ENCODE measurements around the gene TTC22.
"Not testable (repeated sequence)": the region's sequence is repeated elsewhere in the genome, so short reads cannot be mapped to it uniquely, and the experiment has no call there.

TTC22 gene

DNA sequence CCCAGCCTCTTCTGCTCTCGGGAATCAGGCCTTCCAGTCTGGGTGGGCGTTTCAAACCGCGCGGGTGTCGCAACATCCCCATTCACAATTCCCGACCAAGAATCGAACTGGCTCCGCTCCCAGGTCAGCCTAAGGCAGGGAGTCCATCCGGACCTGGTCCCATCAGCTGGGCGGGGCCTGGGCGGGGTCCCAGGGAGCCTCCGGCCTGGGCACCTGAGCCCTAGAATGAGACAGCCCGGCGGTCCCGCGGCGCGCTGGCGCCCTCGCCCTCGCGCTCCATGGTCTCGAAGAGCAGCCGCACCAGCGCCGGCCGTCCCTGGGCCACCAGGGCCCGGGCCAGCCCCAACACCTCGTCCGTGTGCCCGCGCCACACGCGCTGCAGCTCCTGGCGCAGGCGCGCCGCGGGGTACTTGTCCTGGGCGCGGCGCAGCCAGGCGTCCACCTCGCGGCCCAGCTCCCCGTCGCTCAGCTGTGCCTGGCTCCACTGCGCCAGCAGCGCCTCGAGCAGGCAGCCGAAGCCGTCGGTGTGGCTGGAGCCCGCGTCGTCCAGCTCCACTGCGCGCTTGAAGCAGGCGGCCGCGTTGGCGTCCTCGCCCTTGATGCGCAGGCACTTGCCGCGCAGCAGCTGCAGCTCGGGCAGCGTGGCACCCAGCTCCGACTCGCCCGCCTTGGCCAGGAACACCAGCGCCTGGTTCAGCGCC, 19.9 kb downstream of the TTC22 start:
- no peak for FAIRE-seq

DNA sequence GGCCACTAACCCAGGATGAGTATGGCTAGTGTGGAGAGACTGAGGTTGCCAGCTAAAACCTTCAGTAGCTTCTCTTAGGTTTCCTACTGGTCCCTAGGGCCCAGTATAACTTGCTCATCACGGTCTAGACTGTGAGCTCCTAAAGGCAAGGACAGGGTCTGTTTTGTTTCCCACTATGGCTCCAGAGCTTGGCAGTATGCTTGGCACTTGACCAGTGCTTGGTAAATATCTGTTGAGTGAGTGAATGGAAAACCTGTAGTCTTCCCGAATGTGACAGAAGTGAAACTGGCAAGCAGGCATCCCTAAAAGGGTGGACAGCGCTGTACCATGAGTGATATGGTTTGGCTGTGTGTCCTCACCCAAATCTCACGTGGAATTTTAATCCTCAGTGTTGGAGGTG, 23.7 kb downstream of the TTC22 start:
- no peak for FAIRE-seq

DNA sequence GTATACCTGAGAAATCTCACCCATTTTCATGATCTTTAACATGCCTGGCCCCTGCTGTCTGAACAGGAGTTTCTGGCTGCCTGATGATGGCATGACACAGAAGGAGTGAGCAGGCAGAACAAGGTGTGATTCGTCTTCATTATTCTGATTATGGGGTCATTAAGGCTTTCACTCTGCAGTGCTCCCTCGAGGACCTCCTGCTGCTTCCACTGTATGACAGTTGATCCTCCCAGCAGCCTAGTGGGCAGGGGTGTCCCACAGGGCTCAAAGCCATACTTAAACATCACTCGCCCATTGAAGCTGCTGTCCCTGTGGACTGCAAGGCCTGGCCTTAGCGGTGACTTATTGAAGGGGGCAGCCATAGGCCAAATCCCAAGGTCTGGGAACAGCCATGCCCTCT, 24.1 kb downstream of the TTC22 start:
- no peak for FAIRE-seq

DNA sequence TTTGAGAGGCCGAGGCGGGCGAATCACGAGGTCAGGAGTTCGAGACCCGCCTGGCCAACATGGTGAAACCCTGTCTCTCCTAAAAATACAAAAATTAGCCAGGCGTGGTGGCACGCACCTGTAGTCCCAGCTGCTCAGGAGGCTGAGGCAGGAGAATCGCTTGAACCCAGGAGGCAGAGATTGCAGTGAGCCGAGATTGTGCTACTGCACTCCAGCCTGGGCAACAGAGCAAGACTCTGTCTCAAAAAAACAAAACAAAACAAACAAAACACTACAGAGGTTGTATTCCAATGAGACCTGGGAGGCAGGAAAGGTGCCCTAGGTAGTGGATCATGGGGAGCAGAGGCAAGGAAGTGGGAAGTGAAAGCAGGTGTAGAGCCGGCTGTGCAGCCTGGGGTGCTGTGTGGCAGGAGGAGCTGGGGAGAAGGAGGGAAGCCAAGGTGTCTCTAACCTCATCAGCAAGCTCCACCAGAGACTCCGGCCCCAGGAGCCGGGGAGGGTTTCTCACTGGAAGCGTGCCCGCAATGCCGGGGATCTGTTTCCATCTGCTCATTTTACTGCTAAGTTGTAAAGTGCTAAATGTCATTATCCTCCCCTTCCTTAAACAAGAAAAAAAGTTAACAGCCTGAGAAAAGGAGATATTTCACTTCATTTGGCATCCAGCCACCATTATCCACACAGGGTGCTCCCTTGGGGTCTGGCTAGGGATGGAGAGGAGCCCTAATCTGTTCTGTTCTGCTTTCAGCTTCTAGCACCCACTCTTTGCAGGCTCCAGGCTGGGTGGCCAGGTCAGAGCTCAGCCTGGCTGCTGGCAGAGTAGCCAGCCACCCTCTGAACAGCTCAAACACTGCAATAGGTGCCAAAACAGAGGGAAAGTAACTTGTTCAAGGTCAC, 25.0 kb downstream of the TTC22 start:
- FAIRE-seq = not testable (repeated sequence)

DNA sequence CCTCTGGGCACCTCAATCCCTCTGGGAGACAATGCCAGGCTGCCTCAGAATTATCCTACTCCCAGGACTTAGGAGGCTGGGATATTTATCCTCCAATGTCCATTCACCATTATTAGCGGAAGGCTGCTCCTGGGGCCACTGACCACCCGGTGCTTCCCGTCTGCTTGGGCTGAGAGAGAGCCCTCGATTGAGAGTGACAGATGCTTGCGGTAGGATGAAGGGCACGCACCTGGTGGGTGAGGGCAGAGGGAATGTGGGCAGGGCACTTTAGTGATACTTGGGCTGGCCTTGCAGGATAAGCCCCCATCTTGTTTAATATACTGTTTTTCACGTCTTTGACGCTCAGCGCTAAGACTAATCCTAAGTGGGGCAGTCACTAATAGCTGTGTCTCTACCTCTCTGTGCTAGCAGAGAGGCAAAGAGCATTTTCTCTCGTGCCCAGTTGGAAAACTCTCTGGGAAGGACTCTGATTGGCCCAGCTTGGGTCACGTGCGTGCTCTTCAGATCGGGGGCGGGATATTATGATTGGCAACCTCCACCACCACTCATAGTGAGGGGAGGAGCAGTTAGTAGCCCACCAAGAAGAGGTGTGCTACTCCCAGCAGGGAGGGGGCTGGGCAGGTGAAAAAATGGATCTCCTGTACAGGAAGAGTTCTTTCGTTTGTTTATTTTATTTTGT, 26.2 kb downstream of the TTC22 start:
- FAIRE-seq = no peak

DNA sequence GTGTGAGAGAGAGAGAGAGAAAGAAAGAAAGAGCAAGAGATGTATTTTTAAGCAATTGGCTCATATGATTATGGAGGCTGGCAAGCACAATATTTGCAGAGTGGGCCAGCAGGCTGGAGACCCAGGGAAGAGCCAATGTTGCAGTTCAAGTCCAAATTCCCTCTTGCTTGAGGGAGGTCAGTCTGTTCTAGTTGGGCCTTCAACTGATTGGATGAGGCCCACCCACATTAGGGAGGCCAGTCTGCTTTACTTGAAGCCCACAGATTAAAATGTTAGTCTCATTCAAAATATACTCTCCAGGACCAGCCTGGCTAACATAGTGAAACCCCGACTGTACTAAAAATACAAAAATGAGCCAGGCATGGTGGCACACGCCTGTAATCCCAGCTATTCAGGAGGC, 28.2 kb downstream of the TTC22 start:
- no peak for FAIRE-seq

DNA sequence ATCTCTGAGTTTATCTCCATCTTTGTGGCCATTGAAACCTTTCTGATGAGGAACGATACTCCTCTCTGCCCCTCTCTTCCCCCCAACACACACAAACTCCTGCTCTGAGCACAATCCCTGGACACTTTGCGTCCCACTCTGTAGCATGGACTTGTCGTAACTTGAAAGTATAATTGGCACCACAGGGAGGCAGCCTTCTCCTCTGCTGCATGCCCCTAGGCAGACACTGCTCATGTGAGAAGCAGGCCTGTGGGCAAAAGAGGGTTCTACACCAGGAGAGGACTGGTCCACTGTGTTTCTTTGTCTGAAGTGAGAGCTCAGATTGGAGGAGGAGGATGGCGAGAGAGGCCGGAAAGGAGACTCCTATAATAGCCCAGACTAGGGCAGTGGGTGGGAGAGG, 33.0 kb downstream of the TTC22 start:
- FAIRE-seq = no peak

DNA sequence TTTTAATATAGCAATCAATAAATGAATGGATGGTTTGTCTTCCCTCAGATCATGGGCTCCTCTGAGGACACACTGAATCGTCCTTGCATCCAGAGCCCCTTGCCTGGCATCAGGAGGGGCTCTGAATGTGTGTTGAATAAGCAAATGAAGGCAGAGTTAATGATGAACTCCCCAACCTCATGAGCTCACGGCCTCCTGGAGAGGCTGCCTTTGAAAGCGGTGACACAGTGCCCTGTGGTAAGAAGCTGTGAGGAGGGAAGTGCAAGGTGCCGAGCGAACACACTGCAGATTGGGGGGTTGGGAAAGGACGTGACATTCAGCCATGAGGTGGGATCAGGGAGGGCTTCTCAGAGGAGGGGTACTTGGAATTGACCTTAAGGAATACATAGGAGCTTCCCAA, 33.6 kb downstream of the TTC22 start:
- no peak for FAIRE-seq

DNA sequence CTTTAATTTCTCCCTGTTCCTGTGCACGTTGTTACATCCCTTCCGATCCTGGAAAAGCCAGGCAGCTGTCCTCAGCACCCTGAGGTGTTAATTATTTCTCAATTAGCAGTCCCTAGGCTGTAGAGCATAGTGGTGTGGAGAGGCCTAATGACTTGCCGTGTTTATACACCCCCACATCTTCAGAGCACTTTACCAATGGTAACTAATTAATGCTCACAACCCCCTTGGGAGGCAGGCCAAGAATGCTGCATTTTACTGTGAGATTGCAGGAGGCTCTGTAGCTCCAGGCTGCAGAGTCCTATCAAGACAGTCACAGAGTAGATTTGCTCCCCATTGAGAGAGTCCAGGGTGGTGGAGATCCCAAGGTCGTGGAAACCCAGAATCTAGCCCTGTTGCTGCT, 34.4 kb downstream of the TTC22 start:
- FAIRE-seq = no peak

DNA sequence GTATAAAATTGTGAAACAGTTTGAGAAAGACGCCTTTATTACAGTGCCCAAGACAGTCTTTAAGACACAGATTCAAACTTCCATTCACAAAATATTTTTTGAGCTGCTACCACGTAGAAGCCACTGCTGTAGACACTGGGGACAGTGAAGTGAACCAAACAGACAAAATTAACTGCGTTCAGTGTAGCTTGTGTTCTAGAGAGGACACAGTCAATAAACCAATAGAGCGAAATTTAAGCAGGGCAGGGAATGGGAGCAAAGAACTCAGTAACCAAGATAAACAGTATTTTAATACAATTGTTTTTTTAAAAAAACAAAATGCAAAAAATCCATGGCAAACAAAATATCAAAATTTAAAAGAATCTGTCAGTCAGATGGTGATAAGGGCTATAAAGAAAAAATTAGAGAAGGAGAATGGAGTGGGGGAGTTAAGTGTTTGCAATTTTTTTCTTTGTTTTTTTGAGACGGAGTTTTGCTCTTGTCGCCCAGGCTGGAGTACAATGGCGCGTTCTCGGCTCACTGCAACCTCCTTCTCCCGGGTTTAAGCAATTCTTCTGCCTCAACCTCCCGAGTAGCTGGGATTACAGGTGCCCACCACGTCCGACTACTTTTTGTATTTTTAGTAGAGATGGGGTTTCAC, 36.1 kb downstream of the TTC22 start:
- no peak for FAIRE-seq

DNA sequence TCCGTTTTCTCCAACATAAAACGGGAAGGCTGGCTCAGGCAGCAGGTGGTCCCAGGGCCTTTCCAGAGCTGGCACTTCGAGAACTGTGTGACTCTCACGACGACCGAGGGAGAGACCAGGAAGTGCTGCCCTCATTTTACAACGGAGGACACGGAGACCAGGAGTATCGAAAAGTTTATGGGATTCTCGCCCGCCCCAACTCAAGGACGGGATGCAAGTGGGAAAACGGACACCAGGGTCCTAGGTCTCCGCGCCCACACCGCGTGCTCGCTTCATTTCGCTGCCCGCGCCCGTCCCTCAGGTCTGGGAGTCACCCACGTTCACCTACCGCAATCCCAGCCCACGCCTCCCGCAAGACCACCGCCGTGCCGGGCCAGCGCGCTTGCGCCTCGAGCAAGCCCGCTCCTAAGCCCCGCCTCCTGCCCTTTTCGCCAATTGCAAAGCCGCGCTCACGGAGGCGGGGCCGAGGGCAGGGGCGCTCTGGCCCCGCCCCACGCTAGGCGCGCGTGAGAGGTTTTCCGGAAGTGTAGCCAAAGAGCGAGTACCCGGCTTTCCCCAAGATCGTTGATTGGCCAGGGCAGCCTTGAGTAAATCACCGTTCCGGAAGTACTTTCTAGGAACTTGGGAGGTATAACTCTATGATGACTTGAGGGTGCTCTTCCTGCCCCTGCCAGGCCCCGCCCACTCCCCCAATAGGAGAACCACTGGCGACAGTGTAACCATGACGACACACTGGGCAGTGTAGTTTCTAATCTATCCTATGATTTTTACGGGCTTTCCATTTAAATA, 36.8 kb downstream of the TTC22 start, which contains the start of gene PARS2:
TSS of gene PARS2 (minus strand) at position 391 of the 789 bp plus-strand sequence. CDS start 5,362 bp downstream, outside the sequence.
- peak; percentile 99 for FAIRE-seq

DNA sequence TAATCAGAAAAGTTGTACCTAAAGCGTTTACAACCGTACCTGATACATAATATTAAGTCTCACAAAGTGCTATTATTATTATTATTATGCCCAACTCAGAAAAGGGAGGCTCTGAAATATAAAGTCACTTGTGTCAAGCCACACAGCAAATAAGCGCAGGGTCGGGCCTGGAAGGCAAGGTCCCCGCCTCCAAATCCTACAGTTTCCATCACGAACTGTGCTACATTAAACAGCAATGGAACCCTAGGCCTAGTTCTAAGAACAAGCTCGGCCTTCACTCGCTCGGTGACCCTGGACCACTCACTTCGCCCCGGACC, 37.3 kb downstream of the TTC22 start:
- no peak for FAIRE-seq

DNA sequence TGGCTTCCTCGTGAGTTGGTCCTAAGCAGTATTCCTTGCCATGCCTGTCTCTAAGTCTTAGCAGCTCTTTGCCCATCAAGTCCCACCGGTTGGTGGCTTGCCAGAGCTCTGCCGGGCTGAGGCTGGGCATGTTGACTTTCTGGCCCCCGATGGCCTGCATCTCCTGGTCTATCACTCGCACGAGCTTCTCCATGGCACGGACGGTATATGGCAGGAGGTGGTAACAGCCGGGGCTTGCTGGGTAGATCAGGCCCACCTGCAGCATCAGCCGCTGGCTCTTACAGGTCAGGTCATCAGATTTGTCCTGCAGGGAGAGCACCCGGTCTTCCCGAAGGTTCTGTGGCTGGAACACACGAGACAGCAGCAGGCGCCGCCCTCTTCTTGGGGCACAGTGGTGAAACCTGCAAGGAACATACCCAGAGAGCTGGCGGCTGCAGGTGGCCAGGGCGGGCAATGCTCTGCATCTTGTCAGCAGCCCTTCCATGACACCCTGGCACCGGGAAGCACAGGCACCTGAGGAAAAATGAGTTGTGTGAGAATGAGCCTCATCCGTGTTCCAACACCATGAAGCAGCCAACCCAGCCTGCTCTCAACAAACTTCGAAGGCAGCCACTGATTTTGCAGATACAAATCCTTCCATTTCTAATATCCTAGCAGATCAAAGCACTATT, 42.3 kb downstream of the TTC22 start:
- FAIRE-seq = no peak

DNA sequence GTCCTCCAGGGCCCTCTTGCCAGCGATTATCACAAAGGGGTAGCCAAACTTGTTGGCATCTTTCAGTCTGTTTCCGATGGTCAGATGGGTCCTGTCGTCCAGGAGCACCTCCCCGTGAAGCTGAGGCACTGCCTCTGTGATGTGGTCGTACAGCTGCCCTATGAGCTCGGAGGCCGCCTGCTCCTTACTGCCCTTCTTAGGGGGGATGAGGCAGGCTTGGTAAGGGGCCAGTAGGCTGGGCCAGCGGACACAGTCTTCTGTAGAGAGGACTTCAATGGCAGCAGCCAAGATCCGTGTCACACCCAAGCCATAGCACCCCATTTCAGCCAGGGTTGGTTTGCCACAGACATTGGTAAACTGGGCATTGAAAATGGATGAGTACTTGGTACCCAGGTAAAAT, 43.3 kb downstream of the TTC22 start:
- FAIRE-seq = no peak

DNA sequence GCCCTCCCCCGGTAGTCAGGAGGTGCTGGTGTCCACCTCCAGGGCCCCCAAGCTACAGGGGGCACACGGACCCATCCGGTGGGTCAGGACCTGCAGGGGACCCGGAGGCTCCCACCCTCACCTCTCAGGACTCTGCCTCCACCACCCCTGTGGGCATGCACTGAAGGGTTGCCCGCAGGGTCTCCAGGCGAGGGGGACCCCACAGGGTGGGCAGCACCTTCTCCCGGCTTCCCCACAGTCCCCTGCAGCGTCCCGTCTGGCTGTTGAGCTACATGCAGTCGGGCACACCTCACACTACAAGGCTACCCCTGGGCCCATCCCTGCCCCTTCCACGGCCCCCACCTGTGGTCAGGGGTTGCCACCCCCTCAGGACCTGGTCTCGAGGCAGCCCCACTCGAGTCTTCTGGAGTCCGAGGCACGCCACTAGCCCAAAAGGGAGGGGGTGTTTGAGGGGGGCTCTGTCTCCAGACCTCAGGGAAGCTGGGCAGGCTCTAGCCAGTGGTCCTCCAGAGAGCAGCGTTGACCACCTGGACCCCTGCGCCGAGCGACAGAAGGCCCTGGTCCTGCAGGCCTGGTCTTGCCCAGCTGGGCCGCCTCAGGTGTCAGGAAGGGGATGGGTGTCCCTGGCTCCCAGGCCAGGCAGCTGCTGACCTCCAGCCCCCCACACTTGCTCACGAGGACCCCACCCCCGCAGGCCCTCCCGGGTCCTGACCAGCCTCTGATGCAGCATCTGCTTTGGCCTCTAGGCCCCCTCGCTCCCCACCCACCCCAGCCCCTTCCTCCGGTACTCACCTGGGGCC, 46.4 kb downstream of the TTC22 start:
- no peak for FAIRE-seq

DNA sequence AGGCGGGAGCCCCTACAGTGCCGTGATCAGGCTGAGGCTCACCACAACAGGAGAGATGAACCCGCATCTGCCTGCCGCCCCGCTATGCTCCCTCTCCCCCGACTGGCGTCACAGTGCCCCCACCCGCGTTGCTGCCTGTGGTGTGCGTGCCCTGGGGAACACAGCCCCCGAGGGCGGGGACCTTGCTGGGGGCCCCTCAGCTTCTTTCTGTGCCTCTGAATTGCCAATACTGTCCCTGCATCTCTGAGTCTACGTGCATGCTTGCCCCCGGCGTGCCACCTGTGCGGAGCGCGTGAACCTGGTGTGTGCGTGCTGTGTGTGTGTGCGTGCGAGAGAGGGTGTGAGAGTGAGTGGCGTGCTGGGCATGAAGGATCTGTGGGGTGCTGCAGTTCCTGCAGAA, 47.1 kb downstream of the TTC22 start:
- FAIRE-seq = no peak

DNA sequence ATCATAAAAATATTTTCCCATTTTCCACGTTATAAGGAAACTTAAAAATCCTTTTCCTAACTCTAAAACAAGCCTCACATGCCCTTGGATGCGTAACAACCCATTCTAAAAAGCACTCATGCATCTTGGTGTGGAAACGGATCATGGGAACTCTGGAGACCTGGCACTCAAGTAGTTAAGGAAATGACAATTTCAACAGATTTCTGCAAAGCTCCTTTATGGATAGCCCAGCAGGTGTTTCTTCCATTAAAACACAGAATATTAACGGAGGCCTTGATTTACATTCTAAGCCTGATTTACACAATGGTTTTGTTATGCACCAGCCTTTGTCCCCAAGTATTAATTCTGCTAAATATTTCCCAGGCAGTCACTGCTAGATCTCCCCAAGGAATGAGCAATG, 49.7 kb downstream of the TTC22 start:
- FAIRE-seq = no peak

DNA sequence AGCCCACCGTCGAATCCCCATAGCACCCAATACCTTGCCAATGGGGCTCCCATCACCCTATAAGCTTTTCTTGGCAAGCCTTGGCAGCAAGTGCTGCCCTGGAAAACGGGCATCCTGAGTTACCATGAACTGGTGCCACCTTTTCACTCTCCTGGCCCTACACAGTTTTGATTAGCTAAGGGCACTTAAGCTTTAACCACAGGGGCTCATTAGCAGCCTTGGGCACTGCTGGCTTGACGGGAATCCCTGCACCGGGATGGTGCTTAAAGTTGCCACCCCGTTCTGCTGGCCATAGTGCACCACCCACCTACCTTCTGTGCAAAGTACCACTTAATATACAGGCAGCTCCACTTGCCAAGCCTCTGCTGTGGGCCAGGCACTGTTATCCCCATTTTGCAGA, 50.5 kb downstream of the TTC22 start:
- FAIRE-seq = no peak

DNA sequence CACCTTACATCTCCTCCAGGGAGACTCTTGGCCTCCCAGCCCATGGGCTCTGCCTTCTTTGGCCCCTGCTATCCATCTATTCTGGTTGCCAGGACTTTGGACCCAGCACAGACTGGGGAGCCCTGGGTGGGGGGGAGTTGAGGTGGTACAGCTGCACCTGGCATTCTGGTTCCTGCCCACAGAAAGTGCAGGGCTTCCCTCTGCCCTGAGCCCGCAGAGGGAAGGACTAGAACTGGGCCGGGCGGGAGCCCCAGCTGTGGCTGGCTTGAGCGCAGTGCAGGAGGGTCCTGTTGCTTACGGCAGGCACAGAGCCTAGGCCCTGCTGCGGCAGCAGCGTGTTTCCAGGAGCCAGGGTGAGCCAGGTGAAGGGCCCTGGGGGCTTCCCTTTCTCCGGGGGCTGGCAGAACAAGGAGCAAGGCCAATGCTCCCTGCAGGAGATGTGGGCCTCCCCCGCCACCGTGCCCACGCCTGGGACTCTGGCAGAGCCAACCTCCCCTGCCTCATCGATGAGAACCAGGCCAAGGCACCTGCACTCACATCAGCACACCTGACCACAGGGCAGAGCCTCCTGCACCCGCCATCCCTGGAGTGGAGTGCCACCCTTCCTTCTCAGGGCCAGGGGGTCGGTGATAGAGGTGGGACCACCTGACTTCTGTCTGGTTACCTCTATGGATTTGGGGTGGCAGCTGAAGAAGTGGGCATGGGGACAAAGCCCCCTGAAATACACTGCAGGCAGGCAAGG, 52.9 kb downstream of the TTC22 start:
- FAIRE-seq = no peak

DNA sequence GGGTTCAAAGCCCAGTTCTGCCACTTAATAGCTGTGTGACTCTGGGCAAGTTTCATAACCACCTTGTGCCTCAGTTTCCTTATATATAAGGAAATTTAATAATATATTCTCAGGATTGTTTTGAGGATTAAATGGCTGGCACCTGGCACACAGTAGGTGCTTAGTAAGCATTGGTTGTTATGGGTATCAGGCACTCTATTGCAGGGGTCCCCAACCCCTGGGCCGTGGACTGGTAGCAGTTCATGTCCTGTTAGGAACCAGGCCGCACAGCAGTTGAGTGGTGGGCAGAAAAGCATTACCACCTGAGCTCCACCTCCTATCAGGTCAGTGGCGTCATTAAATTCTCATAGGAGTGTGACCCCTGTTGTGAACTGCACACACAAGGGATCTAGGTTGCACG, 55.3 kb downstream of the TTC22 start:
- FAIRE-seq = no peak

Measured in islet of Langerhans (tissue), 1 donor.